Loucy (cell line): Measurements from ENCODE around the gene DNAAF2.

Experiments
- EZH2phosphoT487 ChIP-seq: fragments of 200-600 bp; IDR thresholded peaks from 2 replicates; pipeline ENCODE4 v1.6.1; 2018; ENCODE audit warnings: antibody characterized with exemption, mild to moderate bottlenecking, moderate library complexity, borderline replicate concordance
- TF ChIP-seq, protein P1 (sequence below): fragments of 200-600 bp; sonication (generic); conservative IDR thresholded peaks from 2 replicates; pipeline ENCODE4 v1.5.1; 2014; ENCODE audit warnings: mild to moderate bottlenecking, antibody characterized with exemption, low read length

GRCh38 chr14:49659526-49660455, 24.7 kb upstream of the DNAAF2 start:
- TF ChIP-seq, protein P1, sequence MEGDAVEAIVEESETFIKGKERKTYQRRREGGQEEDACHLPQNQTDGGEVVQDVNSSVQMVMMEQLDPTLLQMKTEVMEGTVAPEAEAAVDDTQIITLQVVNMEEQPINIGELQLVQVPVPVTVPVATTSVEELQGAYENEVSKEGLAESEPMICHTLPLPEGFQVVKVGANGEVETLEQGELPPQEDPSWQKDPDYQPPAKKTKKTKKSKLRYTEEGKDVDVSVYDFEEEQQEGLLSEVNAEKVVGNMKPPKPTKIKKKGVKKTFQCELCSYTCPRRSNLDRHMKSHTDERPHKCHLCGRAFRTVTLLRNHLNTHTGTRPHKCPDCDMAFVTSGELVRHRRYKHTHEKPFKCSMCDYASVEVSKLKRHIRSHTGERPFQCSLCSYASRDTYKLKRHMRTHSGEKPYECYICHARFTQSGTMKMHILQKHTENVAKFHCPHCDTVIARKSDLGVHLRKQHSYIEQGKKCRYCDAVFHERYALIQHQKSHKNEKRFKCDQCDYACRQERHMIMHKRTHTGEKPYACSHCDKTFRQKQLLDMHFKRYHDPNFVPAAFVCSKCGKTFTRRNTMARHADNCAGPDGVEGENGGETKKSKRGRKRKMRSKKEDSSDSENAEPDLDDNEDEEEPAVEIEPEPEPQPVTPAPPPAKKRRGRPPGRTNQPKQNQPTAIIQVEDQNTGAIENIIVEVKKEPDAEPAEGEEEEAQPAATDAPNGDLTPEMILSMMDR = no peak
- no peak for TF ChIP-seq EZH2phosphoT487
